Measurements from ENCODE around the gene LMF1. TPM values are rescaled to one million over a fixed set of nuclear protein-coding genes. Genes with fewer than 3 reads are reported as not detected.
A peak's percentile ranks its signal among the peaks of the same experiment; 100 is the strongest.
"Not testable (repeated sequence)": the region's sequence is repeated elsewhere in the genome, so short reads cannot be mapped to it uniquely, and the experiment has no call there.

LMF1 gene
- total RNA-seq, 1 donor from 2014 or later: 3.6 TPM

GRCh38 chr16:896261-897199 lies 74.3 kb downstream of the LMF1 start:
- DNase-seq (ENCODE audit: low read depth in 2 of 2): no peak

GRCh38 chr16:895371-895770 lies 75.4 kb downstream of the LMF1 start:
- no peak for DNase-seq (ENCODE audit: low read depth in 2 of 2)

- no peak for DNase-seq (ENCODE audit: low read depth in 2 of 2)
Observed at GRCh38 chr16:894841-895240, 75.9 kb downstream of the LMF1 start.

GRCh38 chr16:894136-894535 lies 76.6 kb downstream of the LMF1 start:
- DNase-seq (ENCODE audit: low read depth in 2 of 2): no peak

- DNase-seq (ENCODE audit: low read depth in 2 of 2): no peak
Observed at GRCh38 chr16:893360-893759, 77.4 kb downstream of the LMF1 start.

GRCh38 chr16:892536-893255 lies 78.1 kb downstream of the LMF1 start:
- DNase-seq (ENCODE audit: low read depth in 2 of 2): peak in 1 of 2 donors; percentile 13

- DNase-seq (ENCODE audit: low read depth in 2 of 2): no peak
Observed at GRCh38 chr16:892006-892405, 78.8 kb downstream of the LMF1 start.

- DNase-seq (ENCODE audit: low read depth in 2 of 2): no peak
Observed at GRCh38 chr16:891353-891740, 79.4 kb downstream of the LMF1 start.

GRCh38 chr16:890716-891352 lies 80.0 kb downstream of the LMF1 start:
- DNase-seq (ENCODE audit: low read depth in 2 of 2): no peak

- no peak for DNase-seq (ENCODE audit: low read depth in 2 of 2)
Observed at GRCh38 chr16:890217-890616, 80.6 kb downstream of the LMF1 start.

GRCh38 chr16:889586-889985 lies 81.2 kb downstream of the LMF1 start:
- DNase-seq (ENCODE audit: low read depth in 2 of 2): no peak

- no peak for DNase-seq (ENCODE audit: low read depth in 2 of 2)
Observed at GRCh38 chr16:888901-889570, 81.7 kb downstream of the LMF1 start.

- not testable (repeated sequence) for DNase-seq (ENCODE audit: low read depth in 2 of 2)
Observed at GRCh38 chr16:888456-888855, 82.3 kb downstream of the LMF1 start.

GRCh38 chr16:887846-888245 lies 82.9 kb downstream of the LMF1 start:
- no peak for DNase-seq (ENCODE audit: low read depth in 2 of 2)

- no peak for DNase-seq (ENCODE audit: low read depth in 2 of 2)
Observed at GRCh38 chr16:886802-887731, 83.7 kb downstream of the LMF1 start.

- no peak for DNase-seq (ENCODE audit: low read depth in 2 of 2)
Observed at GRCh38 chr16:886084-886543, 84.7 kb downstream of the LMF1 start.

GRCh38 chr16:885391-885790 lies 85.4 kb downstream of the LMF1 start:
- DNase-seq (ENCODE audit: low read depth in 2 of 2): no peak

- no peak for DNase-seq (ENCODE audit: low read depth in 2 of 2)
Observed at GRCh38 chr16:884232-884631, 86.6 kb downstream of the LMF1 start.

GRCh38 chr16:883781-884180 lies 87.0 kb downstream of the LMF1 start:
- DNase-seq (ENCODE audit: low read depth in 2 of 2): no peak

- no peak for DNase-seq (ENCODE audit: low read depth in 2 of 2)
Observed at GRCh38 chr16:883340-883739, 87.4 kb downstream of the LMF1 start.
